Vagina (tissue), 2 donors: ENCODE data around the gene SLC9A1. TPM values are rescaled to one million over a fixed set of nuclear protein-coding genes. Genes with fewer than 3 reads are reported as not detected.
A peak's percentile ranks its signal among the peaks of the same experiment; 100 is the strongest.
"Not testable (repeated sequence)": the region's sequence is repeated elsewhere in the genome, so short reads cannot be mapped to it uniquely, and the experiment has no call there.

Source experiments
- DNase-seq, 2 donors: peaks; one replicate each; pipeline ENCODE4 v3.0.0-alpha.2; 2017; ENCODE audit errors: extremely low spot score in 2 of 2
- H3K27ac ChIP-seq: fragments of 200-600 bp; sonication (generic); one replicate; pipeline ENCODE4 v1.5.1; 2019
- H3K27me3 ChIP-seq: fragments of 200-600 bp; sonication (generic); one replicate; pipeline ENCODE4 v1.5.1; 2019
- H3K36me3 ChIP-seq, 2 donors: fragments of 200-600 bp; sonication (generic); one replicate each; pipeline ENCODE4 v1.5.1; 2017 to 2019
- H3K4me1 ChIP-seq: fragments of 200-600 bp; sonication (generic); one replicate; pipeline ENCODE4 v1.5.1; 2019
- H3K4me3 ChIP-seq, 2 donors: fragments of 200-600 bp; sonication (generic); 1 replicate in 1 of 2; 2 replicates in 1 of 2; pipeline ENCODE4 v1.5.1; 2016 to 2019
- H3K9me3 ChIP-seq: fragments of 200-600 bp; sonication (generic); one replicate; pipeline ENCODE4 v1.5.1; 2019
- CTCF ChIP-seq, 3 experiments: fragments of 450-650 bp in 2 of 3; fragments of 200-600 bp in 1 of 3; sonication (generic) in 1 of 3; IDR thresholded peaks; one replicate each; pipeline ENCODE4 v1.5.1; 2017 to 2019; ENCODE audit warnings: antibody characterized with exemption in 3 of 3, mild to moderate bottlenecking in 2 of 3, moderate library complexity in 2 of 3
- POLR2A ChIP-seq, 2 donors: fragments of 450-650 bp; IDR thresholded peaks; one replicate each; pipeline ENCODE4 v1.6.1; 2017; ENCODE audit warnings: antibody characterized with exemption in 2 of 2, mild to moderate bottlenecking in 2 of 2, moderate library complexity in 2 of 2
- POLR2AphosphoS5 ChIP-seq, 2 donors: sonication (generic); formaldehyde crosslinking; IDR thresholded peaks; one replicate each; pipeline ENCODE4 v1.9.0; 2017; ENCODE audit warnings: antibody characterized with exemption in 2 of 2, mild to moderate bottlenecking in 2 of 2, low read depth in 1 of 2; ENCODE audit not compliant: insufficient read depth in 1 of 2
- intact Hi-C: fragments of 100-400 bp; cut with DNase I; formaldehyde crosslinking; loops from one replicate; pipeline ENCODE4 v1.15.1; 2023
- total RNA-seq: library from RNA; depleted of rRNA; stranded (reverse); fragments of >200 nt; gene quantifications from one replicate; pipeline ENCODE4 v1.2.3, GENCODE V29; 2016

The SLC9A1 gene
- total RNA-seq, 1 donor from 2014 or later: 10.6 TPM

GRCh38 chr1:27126391-27126790, 28.5 kb downstream of the SLC9A1 start:
- Histone ChIP-seq H3K4me3 (no peak overlapping the region), H3K9me3 (no peaks in the 10 kb centered on the region), H3K4me1 (peaks cover 10% of the 10 kb centered on the region), H3K27me3 (no peaks in the 10 kb centered on the region), H3K27ac (no peak overlapping the region), H3K36me3 (no peaks in the 10 kb centered on the region)
- no peak for DNase-seq
- TF ChIP-seq CTCF (IDR thresholded peaks at IDR 0.05) (no peak), POLR2AphosphoS5 (IDR thresholded peaks at IDR 0.05; ENCODE audit: insufficient read depth in 1 of 2, low read depth in 1 of 2) (no peak), POLR2A (IDR thresholded peaks at IDR 0.05) (no peak)
- intact Hi-C loops: no loop called here

- H3K36me3 ChIP-seq, DNase-seq, H3K9me3 ChIP-seq, H3K4me3 ChIP-seq, intact Hi-C loops, H3K27me3 ChIP-seq, H3K27ac ChIP-seq: not testable (repeated sequence)
- H3K4me1 ChIP-seq: peaks cover 22% of the 10 kb centered on the region
Observed at GRCh38 chr1:27125125-27125524, 29.8 kb downstream of the SLC9A1 start.

DNA sequence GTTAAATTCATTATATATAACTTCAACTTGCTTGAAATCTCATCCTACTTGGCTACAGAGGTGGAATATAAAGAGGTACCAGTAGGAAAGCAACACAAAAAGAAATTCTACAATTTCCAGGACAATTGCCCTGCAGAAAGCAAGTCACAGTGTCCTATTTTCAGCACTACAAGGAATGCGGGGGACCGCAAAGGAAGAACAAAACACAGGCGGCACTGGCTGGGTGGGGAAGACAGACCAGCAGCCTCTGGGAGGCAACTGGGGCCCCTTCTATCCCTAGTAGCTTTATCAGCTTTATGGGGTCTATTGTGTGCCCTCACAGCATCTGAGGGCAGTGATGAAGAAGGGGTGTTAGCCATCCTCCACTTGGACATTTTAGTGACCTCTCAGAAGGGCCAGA, 30.5 kb downstream of the SLC9A1 start:
- Histone ChIP-seq H3K27me3 (no peaks in the 10 kb centered on the region), H3K4me3 (no peak overlapping the region), H3K4me1 (peaks cover 29% of the 10 kb centered on the region), H3K27ac (no peak overlapping the region), H3K9me3 (no peaks in the 10 kb centered on the region), H3K36me3 (no peaks in the 10 kb centered on the region)
- no peak for TF ChIP-seq POLR2A (IDR thresholded peaks at IDR 0.05)
- TF ChIP-seq CTCF (IDR thresholded peaks at IDR 0.05): no peak
- no peak for TF ChIP-seq POLR2AphosphoS5 (IDR thresholded peaks at IDR 0.05; ENCODE audit: insufficient read depth in 1 of 2, low read depth in 1 of 2)
- no peak for DNase-seq
- intact Hi-C loops: no loop called here

DNA sequence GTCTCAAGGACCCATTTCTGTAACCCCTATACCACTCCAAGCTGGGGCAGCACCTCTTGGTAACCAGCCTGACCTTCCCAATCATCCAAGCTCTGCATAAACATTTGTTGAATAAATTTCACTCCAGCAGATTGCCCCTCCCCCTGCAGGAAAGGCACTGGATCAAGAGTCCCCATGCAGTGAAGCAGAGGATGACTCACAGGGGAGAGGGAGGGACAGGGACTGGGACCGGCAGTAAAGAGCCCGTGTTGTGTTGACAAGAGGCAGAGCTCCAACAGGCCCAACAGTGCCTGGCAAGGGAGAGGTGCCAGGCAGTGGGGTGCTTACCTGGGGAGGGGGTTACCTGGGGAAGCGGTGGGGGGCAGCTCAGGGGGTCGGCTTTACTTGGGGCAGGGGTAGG, 32.3 kb downstream of the SLC9A1 start:
- Histone ChIP-seq H3K4me1 (peaks cover 44% of the 10 kb centered on the region), H3K4me3 (no peak overlapping the region), H3K36me3 (no peaks in the 10 kb centered on the region), H3K9me3 (no peaks in the 10 kb centered on the region), H3K27ac (peak overlapping the region; percentile 84), H3K27me3 (no peaks in the 10 kb centered on the region)
- no peak for DNase-seq
- intact Hi-C loops: no loop called here
- TF ChIP-seq CTCF (IDR thresholded peaks at IDR 0.05) (no peak), POLR2AphosphoS5 (IDR thresholded peaks at IDR 0.05; ENCODE audit: insufficient read depth in 1 of 2, low read depth in 1 of 2) (peak in 1 of 2 donors; percentile 70)

- intact Hi-C loops: no loop called here
- H3K4me1 ChIP-seq: peaks cover 62% of the 10 kb centered on the region
- no peak for TF ChIP-seq POLR2AphosphoS5 (IDR thresholded peaks at IDR 0.05; ENCODE audit: insufficient read depth in 1 of 2, low read depth in 1 of 2)
- TF ChIP-seq POLR2A (IDR thresholded peaks at IDR 0.05): no peak
- TF ChIP-seq CTCF (IDR thresholded peaks at IDR 0.05): no peak
- no peaks in the 10 kb centered on the region for H3K9me3 ChIP-seq
- H3K36me3 ChIP-seq: no peaks in the 10 kb centered on the region
- H3K27ac ChIP-seq: peak overlapping the region; percentile 84
- H3K27me3 ChIP-seq: no peaks in the 10 kb centered on the region
- DNase-seq: no peak
- H3K4me3 ChIP-seq: no peak overlapping the region
Observed at GRCh38 chr1:27120854-27121253, 34.1 kb downstream of the SLC9A1 start.

- Histone ChIP-seq H3K27me3 (no peaks in the 10 kb centered on the region), H3K36me3 (peaks cover 0 to 7% of the 10 kb centered on the region in 2 donors), H3K27ac (peak overlapping the region; percentile 84), H3K4me1 (peaks cover 65% of the 10 kb centered on the region), H3K4me3 (no peak overlapping the region), H3K9me3 (no peaks in the 10 kb centered on the region)
- intact Hi-C loops: loop anchor here (5.0 kb wide), 1 partner anchor 34 kb away; no protein-coding TSS in a partner anchor
- no peak for DNase-seq
- TF ChIP-seq CTCF (IDR thresholded peaks at IDR 0.05) (no peak), POLR2A (IDR thresholded peaks at IDR 0.05) (no peak), POLR2AphosphoS5 (IDR thresholded peaks at IDR 0.05; ENCODE audit: insufficient read depth in 1 of 2, low read depth in 1 of 2) (no peak)
Observed at GRCh38 chr1:27118440-27118689, 36.6 kb downstream of the SLC9A1 start.
